ENCODE results near the gene PTPRR. TPM values are rescaled to one million over a fixed set of nuclear protein-coding genes. Genes with fewer than 3 reads are reported as not detected.

Gene PTPRR
- polyA plus RNA-seq, 2 of the 4 experiments (the other 2 are of a cell fraction): 0.13 to 0.15 TPM

- Histone ChIP-seq H3K4me2 (no peak overlapping the region), H3K4me3 (no peak overlapping the region), H3K9me3 (no peaks in the 10 kb centered on the region), H3K4me1 (no peaks in the 10 kb centered on the region), H3K27ac (no peak overlapping the region)
- CTCF ChIA-PET: interaction anchor here (1.4 kb wide), 1 partner anchor 116 kb away, joined by 3 read pairs; no protein-coding TSS in a partner anchor
- DNase-seq (ENCODE audit: low read depth in 1 of 2, low spot score in 1 of 2): no peak
- no peak for FAIRE-seq
- no peak for ATAC-seq
- 71% methylated on average over 2 of the region's 2 CpGs for WGBS (ENCODE audit: missing lambda C conversion rate)
- POLR2A ChIA-PET: no interaction called here
- TF ChIP-seq PBX3 (IDR thresholded peaks at IDR 0.05) (no peak), JUN (IDR thresholded peaks at IDR 0.05) (no peak), TFCP2L1 (CRISPR knock-in tag; IDR thresholded peaks at IDR 0.05) (no peak), ZSCAN20 (CRISPR knock-in tag; IDR thresholded peaks at IDR 0.05) (no peak), RAD21 (conservative IDR thresholded peaks at IDR 0.05 in 1 of 2, IDR thresholded peaks at IDR 0.05 in 1 of 2) (no peak), PHF8 (IDR thresholded peaks at IDR 0.05; ENCODE audit: borderline replicate concordance, low read depth) (no peak)
These were observed 213.9 kb downstream of the PTPRR start for GRCh38 chr12:70706611-70707010.

GRCh38 chr12:70698345-70698744 lies 222.2 kb downstream of the PTPRR start:
- no peak for DNase-seq (ENCODE audit: low read depth in 1 of 2, low spot score in 1 of 2)
- FAIRE-seq: peak; percentile 28
- H3K9me3 ChIP-seq: no peaks in the 10 kb centered on the region
- H3K4me2 ChIP-seq: no peak overlapping the region
- TF ChIP-seq JUN (IDR thresholded peaks at IDR 0.05) (no peak), CTCF (IDR thresholded peaks at IDR 0.05) (no peak), FOSB (CRISPR knock-in tag; IDR thresholded peaks at IDR 0.05) (no peak), TFCP2L1 (CRISPR knock-in tag; IDR thresholded peaks at IDR 0.05) (no peak), CBX8 (IDR thresholded peaks at IDR 0.05) (no peak), GATA3 (IDR thresholded peaks at IDR 0.05; ENCODE audit: borderline replicate concordance) (no peak), CHD2 (IDR thresholded peaks at IDR 0.05; ENCODE audit: low read length, partially characterized antibody) (no peak), MAX (IDR thresholded peaks at IDR 0.05) (no peak), SMC3 (IDR thresholded peaks at IDR 0.05) (no peak), REST (IDR thresholded peaks at IDR 0.05) (no peak), HDAC2 (IDR thresholded peaks at IDR 0.05) (no peak), ZSCAN20 (CRISPR knock-in tag; IDR thresholded peaks at IDR 0.05) (no peak), TP53 (CRISPR knock-in tag; IDR thresholded peaks at IDR 0.05) (no peak), HEYL (CRISPR knock-in tag; IDR thresholded peaks at IDR 0.05) (no peak), ZC3H11A (IDR thresholded peaks at IDR 0.05) (no peak), KDM5A (IDR thresholded peaks at IDR 0.05) (no peak), NR3C1 (IDR thresholded peaks at IDR 0.05) (no peak), ELK1 (IDR thresholded peaks at IDR 0.05; ENCODE audit: low read depth, low read length) (no peak)
- H3K4me1 ChIP-seq: no peaks in the 10 kb centered on the region
- no peak overlapping the region for H3K4me3 ChIP-seq
- CTCF ChIA-PET: no interaction called here
- ATAC-seq: no peak
- WGBS (ENCODE audit: missing lambda C conversion rate): 52% methylated on average over 1 of the region's 1 CpG
- H3K27ac ChIP-seq: no peak overlapping the region
- POLR2A ChIA-PET: no interaction called here
